ENCODE results near the gene PTCH1. TPM values are rescaled to one million over a fixed set of nuclear protein-coding genes. Genes with fewer than 3 reads are reported as not detected.

PTCH1 gene
- total RNA-seq (10 to 100 TPM in 4 of 5 experiments, 1 to 10 TPM in 1; 5.7 to 28.9 (median 23.5) TPM), polyA plus RNA-seq (10 to 100 TPM in 1 of 2 donors, 1 to 10 TPM in 1; 9.7 to 10.2 TPM), total RNA-seq (15.2 reads per million, percentile 44 among the genes with 10 or more reads in this experiment)

- peaks cover 10 to 33% (median 23%) of the 10 kb centered on the region in 7 donors for H3K4me1 Mint-ChIP-seq
- H3K27me3 ChIP-seq (ENCODE audit: control insufficient read depth in 2 of 2, insufficient read depth in 2 of 2, low read length in 2 of 2), result no peaks in the 10 kb centered on the region
- ChIA-PET CTCF (no interaction called here), POLR2A (interaction anchor here (0.6 kb wide), 1 partner anchor 215 kb away, joined by 4 read pairs; no protein-coding TSS in a partner anchor)
- DNase-seq (peak in 8 of 9 donors; percentile 26 to 58 (median 49)), ATAC-seq (peak; percentile 73)
- H3K36me3 Mint-ChIP-seq, result peaks cover 0 to 11% (median 5%) of the 10 kb centered on the region in 5 donors
- H3K36me3 ChIP-seq (ENCODE audit: control insufficient read depth in 2 of 3, insufficient read depth in 3 of 3, low read length in 3 of 3), result no peaks in the 10 kb centered on the region
- peak within 1 kb of the TSS; percentile 86 to 99 (median 94) for H3K4me3 Mint-ChIP-seq
- peak within 1 kb of the TSS; percentile 85 for H3K4me3 ChIP-seq (ENCODE audit: low read length)
- H3K9me3 Mint-ChIP-seq, result peaks cover 0 to 26% (median 6%) of the 10 kb centered on the region in 11 donors
- H3K27ac ChIP-seq (ENCODE audit: low read depth, low read length), result no peak within 1 kb of the TSS
- peaks cover 0 to 7% (median 0%) of the 10 kb centered on the region in 3 experiments for H3K9me3 ChIP-seq (ENCODE audit: control insufficient read depth in 2 of 3, low read length in 3 of 3)
- peak within 1 kb of the TSS; percentile 9 to 76 (median 52) for H3K27ac Mint-ChIP-seq
- intact Hi-C loops (cut with micrococcal nuclease), result loop anchor here (1.0 to 10.0 kb wide), 3 partner anchors 10 to 938 kb away; partner anchors contain the start of gene HABP4 (in 1 of the 2)
- H3K27me3 Mint-ChIP-seq, result peaks cover 0 to 89% (median 5%) of the 10 kb centered on the region in 5 donors
- peaks cover 7 to 10% of the 10 kb centered on the region in 2 donors for H3K4me1 ChIP-seq (ENCODE audit: control insufficient read depth in 2 of 2, insufficient read depth in 2 of 2, low read length in 2 of 2)
These were observed at the start of gene PTCH1 for GRCh38 chr9:95516734-95517558. TSS of gene PTCH1 (minus strand) at chr9:95516971.

GRCh38 chr9:95565982-95566381 is 49.2 kb upstream of the PTCH1 start:
- Histone ChIP-seq H3K4me3 (ENCODE audit: low read length) (no peak overlapping the region), H3K27ac (ENCODE audit: low read depth, low read length) (no peak overlapping the region), H3K36me3 (ENCODE audit: control insufficient read depth in 2 of 3, insufficient read depth in 3 of 3, low read length in 3 of 3) (no peaks in the 10 kb centered on the region), H3K4me1 (ENCODE audit: control insufficient read depth in 2 of 2, insufficient read depth in 2 of 2, low read length in 2 of 2) (no peaks in the 10 kb centered on the region), H3K9me3 (ENCODE audit: control insufficient read depth in 2 of 3, low read length in 3 of 3) (no peaks in the 10 kb centered on the region), H3K27me3 (ENCODE audit: control insufficient read depth in 2 of 2, insufficient read depth in 2 of 2, low read length in 2 of 2) (no peaks in the 10 kb centered on the region)
- DNase-seq, result no peak
- Mint-ChIP-seq H3K9me3 (peaks cover 0 to 3% (median 0%) of the 10 kb centered on the region in 11 donors), H3K36me3 (no peaks in the 10 kb centered on the region), H3K27ac (no peak overlapping the region), H3K4me1 (peaks cover 6 to 28% (median 21%) of the 10 kb centered on the region in 7 donors), H3K4me3 (no peak overlapping the region), H3K27me3 (peaks cover 13 to 42% (median 21%) of the 10 kb centered on the region in 5 donors)
- CTCF ChIA-PET, result no interaction called here
- no peak for ATAC-seq
- intact Hi-C loops (cut with micrococcal nuclease), result no loop called here
- POLR2A ChIA-PET, result no interaction called here

- intact Hi-C loops (cut with micrococcal nuclease), result no loop called here
These were observed 45.1 kb upstream of the PTCH1 start for GRCh38 chr9:95561913-95562312.

GRCh38 chr9:95557142-95557541 is 40.4 kb upstream of the PTCH1 start:
- Mint-ChIP-seq H3K9me3 (peaks cover 0 to 10% (median 0%) of the 10 kb centered on the region in 11 donors), H3K27ac (no peak overlapping the region), H3K27me3 (peaks cover 36 to 49% (median 41%) of the 10 kb centered on the region in 5 donors), H3K36me3 (peaks cover 0 to 3% (median 0%) of the 10 kb centered on the region in 5 donors), H3K4me1 (peaks cover 5 to 25% (median 9%) of the 10 kb centered on the region in 7 donors), H3K4me3 (no peak overlapping the region)
- no peaks in the 10 kb centered on the region for H3K36me3 ChIP-seq (ENCODE audit: control insufficient read depth in 2 of 3, insufficient read depth in 3 of 3, low read length in 3 of 3)
- H3K4me1 ChIP-seq (ENCODE audit: control insufficient read depth in 2 of 2, insufficient read depth in 2 of 2, low read length in 2 of 2), result no peaks in the 10 kb centered on the region
- CTCF ChIA-PET, result no interaction called here
- H3K4me3 ChIP-seq (ENCODE audit: low read length), result no peak overlapping the region
- DNase-seq (no peak), ATAC-seq (no peak)
- intact Hi-C loops (cut with micrococcal nuclease), result no loop called here
- no peak overlapping the region for H3K27ac ChIP-seq (ENCODE audit: low read depth, low read length)
- POLR2A ChIA-PET, result no interaction called here
- H3K9me3 ChIP-seq (ENCODE audit: control insufficient read depth in 2 of 3, low read length in 3 of 3), result no peaks in the 10 kb centered on the region
- no peaks in the 10 kb centered on the region for H3K27me3 ChIP-seq (ENCODE audit: control insufficient read depth in 2 of 2, insufficient read depth in 2 of 2, low read length in 2 of 2)

More at GRCh38 chr9:95561913-95562312, 45.1 kb upstream of the PTCH1 start:
- Mint-ChIP-seq H3K4me1 (peaks cover 2 to 19% (median 6%) of the 10 kb centered on the region in 7 donors), H3K36me3 (peaks cover 0 to 3% (median 0%) of the 10 kb centered on the region in 5 donors), H3K27ac (no peak overlapping the region), H3K9me3 (peaks cover 0 to 6% (median 0%) of the 10 kb centered on the region in 11 donors), H3K27me3 (peaks cover 15 to 37% (median 22%) of the 10 kb centered on the region in 5 donors), H3K4me3 (peak overlapping the region in 3 of 10 donors; percentile 3 to 43 (median 6))
- no peak overlapping the region for H3K27ac ChIP-seq (ENCODE audit: low read depth, low read length)
- POLR2A ChIA-PET, result no interaction called here
- no peaks in the 10 kb centered on the region for H3K36me3 ChIP-seq (ENCODE audit: control insufficient read depth in 2 of 3, insufficient read depth in 3 of 3, low read length in 3 of 3)
- ATAC-seq (no peak), DNase-seq (no peak)
- no peak overlapping the region for H3K4me3 ChIP-seq (ENCODE audit: low read length)
- CTCF ChIA-PET, result no interaction called here
- no peaks in the 10 kb centered on the region for H3K27me3 ChIP-seq (ENCODE audit: control insufficient read depth in 2 of 2, insufficient read depth in 2 of 2, low read length in 2 of 2)
- H3K4me1 ChIP-seq (ENCODE audit: control insufficient read depth in 2 of 2, insufficient read depth in 2 of 2, low read length in 2 of 2), result no peaks in the 10 kb centered on the region
- no peaks in the 10 kb centered on the region for H3K9me3 ChIP-seq (ENCODE audit: control insufficient read depth in 2 of 3, low read length in 3 of 3)

GRCh38 chr9:95556521-95556920 is 39.8 kb upstream of the PTCH1 start:
- Mint-ChIP-seq H3K4me1 (peaks cover 0 to 19% (median 6%) of the 10 kb centered on the region in 7 donors), H3K27me3 (peaks cover 36 to 47% (median 39%) of the 10 kb centered on the region in 5 donors), H3K9me3 (peaks cover 0 to 10% (median 0%) of the 10 kb centered on the region in 11 donors), H3K4me3 (no peak overlapping the region), H3K36me3 (peaks cover 0 to 3% (median 0%) of the 10 kb centered on the region in 5 donors), H3K27ac (no peak overlapping the region)
- Histone ChIP-seq H3K9me3 (ENCODE audit: control insufficient read depth in 2 of 3, low read length in 3 of 3) (no peaks in the 10 kb centered on the region), H3K27ac (ENCODE audit: low read depth, low read length) (no peak overlapping the region), H3K36me3 (ENCODE audit: control insufficient read depth in 2 of 3, insufficient read depth in 3 of 3, low read length in 3 of 3) (no peaks in the 10 kb centered on the region), H3K4me1 (ENCODE audit: control insufficient read depth in 2 of 2, insufficient read depth in 2 of 2, low read length in 2 of 2) (no peaks in the 10 kb centered on the region), H3K4me3 (ENCODE audit: low read length) (no peak overlapping the region), H3K27me3 (ENCODE audit: control insufficient read depth in 2 of 2, insufficient read depth in 2 of 2, low read length in 2 of 2) (no peaks in the 10 kb centered on the region)
- POLR2A ChIA-PET, result no interaction called here
- ATAC-seq, result no peak
- no peak for DNase-seq
- CTCF ChIA-PET, result no interaction called here
- intact Hi-C loops (cut with micrococcal nuclease), result no loop called here

- H3K4me1 ChIP-seq (ENCODE audit: control insufficient read depth in 2 of 2, insufficient read depth in 2 of 2, low read length in 2 of 2), result no peaks in the 10 kb centered on the region
- peaks cover 0 to 17% (median 6%) of the 10 kb centered on the region in 7 donors for H3K4me1 Mint-ChIP-seq
- H3K4me3 Mint-ChIP-seq, result peak overlapping the region in 9 of 10 donors; percentile 7 to 67 (median 57)
- intact Hi-C loops (cut with micrococcal nuclease), result loop anchor here in 1 of 2 donors (5.0 kb wide), 1 partner anchor 41 kb away; no protein-coding TSS in a partner anchor
- H3K27ac ChIP-seq (ENCODE audit: low read depth, low read length), result no peak overlapping the region
- H3K9me3 Mint-ChIP-seq, result peaks cover 0 to 10% (median 0%) of the 10 kb centered on the region in 11 donors
- peaks cover 0 to 1% (median 0%) of the 10 kb centered on the region in 5 donors for H3K36me3 Mint-ChIP-seq
- H3K4me3 ChIP-seq (ENCODE audit: low read length), result no peak overlapping the region
- H3K27ac Mint-ChIP-seq, result peak overlapping the region in 3 of 9 donors; percentile 17 to 73 (median 48)
- ChIA-PET CTCF (no interaction called here), POLR2A (no interaction called here)
- no peaks in the 10 kb centered on the region for H3K9me3 ChIP-seq (ENCODE audit: control insufficient read depth in 2 of 3, low read length in 3 of 3)
- ATAC-seq (peak; percentile 79), DNase-seq (peak in 7 of 9 donors; percentile 13 to 58 (median 38))
- no peaks in the 10 kb centered on the region for H3K27me3 ChIP-seq (ENCODE audit: control insufficient read depth in 2 of 2, insufficient read depth in 2 of 2, low read length in 2 of 2)
- H3K27me3 Mint-ChIP-seq, result peaks cover 36 to 49% (median 39%) of the 10 kb centered on the region in 5 donors
- H3K36me3 ChIP-seq (ENCODE audit: control insufficient read depth in 2 of 3, insufficient read depth in 3 of 3, low read length in 3 of 3), result no peaks in the 10 kb centered on the region
These were observed 36.2 kb upstream of the PTCH1 start for GRCh38 chr9:95552814-95553546.
